Osteoblast (primary cell): ENCODE results near the gene CNOT10. TPM values are rescaled to one million over a fixed set of nuclear protein-coding genes. Genes with fewer than 3 reads are reported as not detected.
"Not testable (repeated sequence)": the region's sequence is repeated elsewhere in the genome, so short reads cannot be mapped to it uniquely, and the experiment has no call there.

Source experiments
- DNase-seq: peaks from one replicate; pipeline ENCODE4 v3.0.0; 2011; ENCODE audit warnings: low spot score, mixed read lengths; ENCODE audit not compliant: insufficient read length; ENCODE audit errors: missing footprints
- H2AFZ ChIP-seq: 2 replicates; pipeline ENCODE4 v1.6.0; 2011; ENCODE audit warnings: mild to moderate bottlenecking, low read length
- H3K27ac ChIP-seq: 2 replicates; pipeline ENCODE4 v1.5.1; 2011; ENCODE audit warnings: mild to moderate bottlenecking, low read depth, low read length, moderate library complexity
- H3K27me3 ChIP-seq: 2 replicates; pipeline ENCODE4 v1.6.0; 2012; ENCODE audit warnings: mild to moderate bottlenecking, control low read depth, inconsistent platforms, low read length, moderate library complexity; ENCODE audit not compliant: insufficient read depth
- H3K36me3 ChIP-seq: 2 replicates; pipeline ENCODE4 v1.5.1; 2011; ENCODE audit warnings: mild to moderate bottlenecking, low read length, control low read depth, moderate library complexity; ENCODE audit not compliant: insufficient read depth
- H3K4me1 ChIP-seq: 2 replicates; pipeline ENCODE4 v1.5.1; 2011; ENCODE audit warnings: mild to moderate bottlenecking, low read length, control low read depth, moderate library complexity; ENCODE audit not compliant: insufficient read depth
- H3K4me2 ChIP-seq: 2 replicates; pipeline ENCODE4 v1.6.0; 2011; ENCODE audit warnings: mild to moderate bottlenecking, low read length; ENCODE audit not compliant: insufficient read depth
- H3K4me3 ChIP-seq: fragments of 200-600 bp; sonication (generic); 3 replicates; pipeline ENCODE4 v1.5.1; 2012; ENCODE audit warnings: mild to moderate bottlenecking, low read length, inconsistent platforms; ENCODE audit not compliant: insufficient read depth
- H3K79me2 ChIP-seq: 2 replicates; pipeline ENCODE4 v1.6.0; 2012; ENCODE audit warnings: mild to moderate bottlenecking, low read length, control low read depth, inconsistent platforms; ENCODE audit not compliant: insufficient read depth
- H3K9me3 ChIP-seq: 2 replicates; pipeline ENCODE4 v1.5.1; 2011; ENCODE audit warnings: low read depth, low read length, control low read depth
- H4K20me1 ChIP-seq: 2 replicates; pipeline ENCODE4 v1.6.0; 2012; ENCODE audit warnings: mild to moderate bottlenecking, low read length, control low read depth; ENCODE audit not compliant: insufficient read depth
- total RNA-seq: library from RNA; depleted of rRNA; stranded (reverse); fragments of >200 nt; gene quantifications from 2 replicates; pipeline ENCODE4 v1.2.3, GENCODE V29; 2012
- TF ChIP-seq, protein P1 (sequence below): IDR thresholded peaks from 2 replicates; pipeline ENCODE4 v1.5.1; 2011; ENCODE audit warnings: mild to moderate bottlenecking, low read depth, low read length, moderate library complexity; ENCODE audit errors: extremely low read depth

The CNOT10 gene
- total RNA-seq, 1 donor: 36.9 TPM

DNA sequence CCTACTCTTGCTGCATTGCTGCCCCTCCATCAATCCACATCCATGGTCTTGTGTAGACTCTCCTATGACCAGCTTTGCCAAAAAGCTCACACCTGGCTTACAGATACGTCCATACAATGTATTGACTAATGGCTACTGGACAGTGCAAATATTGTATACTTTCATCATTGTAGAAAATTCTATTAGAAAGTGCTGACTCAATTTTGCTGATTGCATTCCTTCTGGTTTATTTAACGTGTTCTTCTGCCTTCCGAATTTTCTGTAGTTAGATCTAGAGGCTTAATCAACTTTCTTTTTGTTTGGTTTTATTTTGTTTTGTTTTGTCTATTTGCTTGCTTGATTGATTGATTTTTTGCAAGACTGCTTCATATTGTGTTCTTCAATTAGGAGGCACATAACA is 29.8 kb upstream of the CNOT10 start:
- Histone ChIP-seq H3K4me2 (no peak overlapping the region), H3K79me2 (no peaks in the 10 kb centered on the region), H3K36me3 (no peaks in the 10 kb centered on the region), H3K27ac (no peak overlapping the region), H3K9me3 (no peaks in the 10 kb centered on the region), H3K4me3 (no peak overlapping the region), H3K4me1 (no peaks in the 10 kb centered on the region), H3K27me3 (peaks cover 18% of the 10 kb centered on the region), H4K20me1 (no peaks in the 10 kb centered on the region), H2AFZ (no peak overlapping the region)
- TF ChIP-seq, protein P1, sequence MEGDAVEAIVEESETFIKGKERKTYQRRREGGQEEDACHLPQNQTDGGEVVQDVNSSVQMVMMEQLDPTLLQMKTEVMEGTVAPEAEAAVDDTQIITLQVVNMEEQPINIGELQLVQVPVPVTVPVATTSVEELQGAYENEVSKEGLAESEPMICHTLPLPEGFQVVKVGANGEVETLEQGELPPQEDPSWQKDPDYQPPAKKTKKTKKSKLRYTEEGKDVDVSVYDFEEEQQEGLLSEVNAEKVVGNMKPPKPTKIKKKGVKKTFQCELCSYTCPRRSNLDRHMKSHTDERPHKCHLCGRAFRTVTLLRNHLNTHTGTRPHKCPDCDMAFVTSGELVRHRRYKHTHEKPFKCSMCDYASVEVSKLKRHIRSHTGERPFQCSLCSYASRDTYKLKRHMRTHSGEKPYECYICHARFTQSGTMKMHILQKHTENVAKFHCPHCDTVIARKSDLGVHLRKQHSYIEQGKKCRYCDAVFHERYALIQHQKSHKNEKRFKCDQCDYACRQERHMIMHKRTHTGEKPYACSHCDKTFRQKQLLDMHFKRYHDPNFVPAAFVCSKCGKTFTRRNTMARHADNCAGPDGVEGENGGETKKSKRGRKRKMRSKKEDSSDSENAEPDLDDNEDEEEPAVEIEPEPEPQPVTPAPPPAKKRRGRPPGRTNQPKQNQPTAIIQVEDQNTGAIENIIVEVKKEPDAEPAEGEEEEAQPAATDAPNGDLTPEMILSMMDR: no peak
- no peak for DNase-seq

DNA sequence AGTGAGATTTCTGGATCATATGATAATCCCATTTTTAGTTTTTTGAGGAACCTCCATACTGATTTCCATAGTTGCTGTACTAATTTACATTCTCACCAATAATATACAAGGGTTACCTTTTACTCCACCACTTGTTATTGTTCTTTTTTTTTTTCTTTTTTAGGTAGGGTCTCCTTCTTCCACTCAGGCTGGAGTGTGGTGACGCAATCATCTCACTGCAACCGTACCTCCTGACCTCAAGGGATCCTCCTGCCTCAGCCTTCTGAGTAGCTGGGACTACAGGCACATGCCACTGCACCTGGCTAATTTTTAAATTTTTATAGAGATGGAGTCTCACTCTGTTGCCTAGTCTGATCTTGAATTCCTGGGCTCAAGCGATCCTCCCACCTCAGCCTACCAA is 24.4 kb upstream of the CNOT10 start:
- no peaks in the 10 kb centered on the region for H3K36me3 ChIP-seq
- H3K27ac ChIP-seq: no peak overlapping the region
- H4K20me1 ChIP-seq: no peaks in the 10 kb centered on the region
- no peak overlapping the region for H3K4me2 ChIP-seq
- TF ChIP-seq, protein P1: no peak
- DNase-seq: no peak
- no peaks in the 10 kb centered on the region for H3K9me3 ChIP-seq
- H3K79me2 ChIP-seq: no peaks in the 10 kb centered on the region
- H3K4me1 ChIP-seq: no peaks in the 10 kb centered on the region
- no peak overlapping the region for H3K4me3 ChIP-seq
- no peak overlapping the region for H2AFZ ChIP-seq
- peaks cover 18% of the 10 kb centered on the region for H3K27me3 ChIP-seq

DNA sequence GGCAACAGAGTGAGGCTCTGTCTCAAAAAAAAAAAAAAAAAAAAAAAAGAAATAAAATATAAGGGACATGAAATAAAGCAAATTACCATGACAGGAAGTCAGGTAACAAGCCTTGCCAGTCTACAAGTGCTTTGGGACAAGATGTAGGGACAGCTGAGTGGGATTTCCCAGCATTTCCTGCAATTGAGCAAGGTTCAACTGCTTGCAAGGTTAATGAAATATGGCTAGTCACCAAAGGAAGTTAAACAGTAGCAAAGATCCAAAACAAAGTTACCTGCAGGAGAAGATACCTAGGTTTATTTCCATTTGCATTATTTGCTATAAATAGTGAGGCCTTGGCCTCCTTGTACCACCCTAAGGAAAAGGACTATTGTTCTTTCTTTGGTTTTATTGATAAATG is 22.3 kb upstream of the CNOT10 start:
- DNase-seq: no peak
- no peaks in the 10 kb centered on the region for H3K4me1 ChIP-seq
- no peak overlapping the region for H3K4me3 ChIP-seq
- H3K27me3 ChIP-seq: peaks cover 11% of the 10 kb centered on the region
- H4K20me1 ChIP-seq: no peaks in the 10 kb centered on the region
- no peaks in the 10 kb centered on the region for H3K9me3 ChIP-seq
- no peak overlapping the region for H3K4me2 ChIP-seq
- TF ChIP-seq, protein P1: no peak
- no peak overlapping the region for H2AFZ ChIP-seq
- no peaks in the 10 kb centered on the region for H3K79me2 ChIP-seq
- no peaks in the 10 kb centered on the region for H3K36me3 ChIP-seq
- no peak overlapping the region for H3K27ac ChIP-seq

DNA sequence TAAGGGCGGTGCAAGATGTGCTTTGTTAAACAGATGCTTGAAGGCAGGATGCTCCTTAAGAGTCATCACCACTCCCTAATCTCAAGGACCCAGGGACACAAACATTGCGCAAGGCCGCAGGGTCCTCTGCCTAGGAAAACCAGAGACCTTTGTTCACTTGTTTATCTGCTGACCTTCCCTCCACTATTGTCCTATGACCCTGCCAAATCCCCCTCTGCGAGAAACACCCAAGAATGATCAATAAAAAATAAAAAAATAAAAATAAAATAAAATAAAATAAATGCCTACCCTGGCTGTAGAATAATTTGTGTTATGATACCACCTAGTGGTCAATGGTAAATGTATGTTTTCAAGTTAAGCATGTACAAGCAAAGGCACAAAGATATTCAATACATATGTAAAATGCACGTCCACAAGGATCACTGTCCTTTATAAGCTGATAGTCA is 20.3 kb upstream of the CNOT10 start:
- TF ChIP-seq, protein P1: peak; percentile 41
- H3K9me3 ChIP-seq: not testable (repeated sequence)

More for the DNA sequence above, 20.3 kb upstream of the CNOT10 start:
- not testable (repeated sequence) for H3K4me1 ChIP-seq, H3K4me2 ChIP-seq, H3K27ac ChIP-seq, H3K79me2 ChIP-seq, H3K36me3 ChIP-seq, H4K20me1 ChIP-seq, H3K27me3 ChIP-seq, H2AFZ ChIP-seq, H3K4me3 ChIP-seq
- DNase-seq: peak; percentile 90
